GM12878 (cell line): ENCODE measurements around the gene PLAGL2. TPM values are rescaled to one million over a fixed set of nuclear protein-coding genes. Genes with fewer than 3 reads are reported as not detected.
"Not testable (repeated sequence)": the region's sequence is repeated elsewhere in the genome, so short reads cannot be mapped to it uniquely, and the experiment has no call there.

Source experiments
- ATAC-seq: fragments of 200-7000 bp; cut with Tn5 transposase; 3 replicates; pipeline ENCODE4 v1.9.1; 2020; ENCODE audit warnings: mild to moderate bottlenecking, moderate library complexity
- BruUV-seq: library from RNA; stranded (reverse); fragments of 400-500 nt; replicated peaks from 2 replicates; lab custom pipeline; 2021; lab: Mats Ljungman, UMichigan
- CTCF ChIA-PET: fragments of 300-600 bp; sonication (Branson Sonifier 250); formaldehyde crosslinking; extraction: SDS; loops from one replicate; lab custom pipeline; 2021; ENCODE audit warnings: inconsistent platforms; lab: Yijun Ruan, JAX
- POLR2A ChIA-PET: fragments of 350-600 bp; formaldehyde crosslinking; extraction: SDS; loops from one replicate; lab custom pipeline; 2021; ENCODE audit warnings: inconsistent platforms; lab: Charles Lee
- RAD21 ChIA-PET: fragments of 300-600 bp; sonication (Branson Sonifier 250); formaldehyde crosslinking; loops from one replicate; lab custom pipeline; 2023; ENCODE audit warnings: antibody characterized with exemption; ENCODE audit not compliant: unreplicated experiment; lab: Charles Lee
- SMC1A ChIA-PET: fragments of 300-600 bp; sonication (Branson Sonifier 250); formaldehyde crosslinking; loops from one replicate; lab custom pipeline; 2023; ENCODE audit not compliant: unreplicated experiment, uncharacterized antibody; lab: Charles Lee
- DNase-seq: peaks from one replicate; pipeline ENCODE4 v3.0.0-alpha.2; 2011; ENCODE audit warnings: low read depth, low spot score
- FAIRE-seq: peaks from 3 replicates; lab custom pipeline; 2011; peaks lifted over from hg19 to GRCh38; lab: Jason Lieb, UNC
- H2AFZ ChIP-seq: 2 replicates; pipeline ENCODE4 v1.6.0; 2011; ENCODE audit warnings: low read depth, low read length, control low read depth; ENCODE audit not compliant: control insufficient read depth
- H3K27ac ChIP-seq: 2 replicates; pipeline ENCODE4 v1.5.1; 2011; ENCODE audit warnings: control low read depth; ENCODE audit not compliant: control insufficient read depth, insufficient read depth
- H3K27me3 ChIP-seq, 2 experiments: replicated peaks in 1 of 2; 2 replicates each; pipeline versions ENCODE4 v1.6.0 to v1.6.1; 2011; ENCODE audit warnings: low read length in 1 of 2; ENCODE audit not compliant: control insufficient read depth in 2 of 2, insufficient read depth in 2 of 2
- H3K36me3 ChIP-seq, 2 experiments: 2 replicates each; pipeline ENCODE4 v1.5.1; 2011; ENCODE audit warnings: low read length in 1 of 2; ENCODE audit not compliant: control insufficient read depth in 2 of 2, insufficient read depth in 2 of 2
- H3K4me1 ChIP-seq: 2 replicates; pipeline ENCODE4 v1.6.1; 2011; ENCODE audit warnings: mild to moderate bottlenecking, low read length, moderate library complexity, mixed read lengths; ENCODE audit not compliant: control insufficient read depth, insufficient read depth
- H3K4me2 ChIP-seq: 2 replicates; pipeline ENCODE4 v1.6.0; 2011; ENCODE audit warnings: control low read depth; ENCODE audit not compliant: control insufficient read depth, insufficient read depth
- H3K4me3 ChIP-seq: fragments of 200-600 bp; sonication (generic); 2 replicates; pipeline ENCODE4 v1.5.1; 2016
- H3K79me2 ChIP-seq: 2 replicates; pipeline ENCODE4 v1.6.0; 2011; ENCODE audit warnings: low read length; ENCODE audit not compliant: control insufficient read depth, insufficient read depth
- H3K9ac ChIP-seq: 2 replicates; pipeline ENCODE4 v1.8.0; 2011; ENCODE audit warnings: low read length, control low read depth, mixed read lengths; ENCODE audit not compliant: control insufficient read depth, insufficient read depth
- H3K9me3 ChIP-seq: replicated peaks from 3 replicates; pipeline ENCODE4 v1.5.1; 2011; ENCODE audit warnings: mild to moderate bottlenecking, low read length; ENCODE audit not compliant: control insufficient read depth, insufficient read depth
- H4K20me1 ChIP-seq: 2 replicates; pipeline ENCODE4 v1.6.0; 2011; ENCODE audit not compliant: control insufficient read depth, insufficient read depth
- WGBS: methylation state at CpG from one replicate; pipeline ENCODE4 v1.1.6; 2016; ENCODE audit warnings: low lambda C conversion rate; ENCODE audit not compliant: insufficient replicate concordance, insufficient coverage; ENCODE audit errors: missing lambda C conversion rate; 5-methylcytosine and 5-hydroxymethylcytosine counted together
- in situ Hi-C: fragments of 300-500 bp; cut with MboI; formaldehyde crosslinking; loops from 9 replicates; pipeline ENCODE4 v1.14.3; 2018; ENCODE audit warnings: mixed read lengths
- intact Hi-C: fragments of 100-400 bp; cut with micrococcal nuclease; formaldehyde crosslinking; loops from one replicate; pipeline ENCODE4 v1.14.2; 2022; ENCODE audit not compliant: unreplicated experiment
- polyA plus RNA-seq, 11 experiments: library from polyadenylated mRNA; depleted of rRNA in 4 of 11; unstranded in 6 of 11; stranded (reverse) in 5 of 11; fragments of >200 nt; fragmentation: Nextera tagmentation in 4 of 11; fragmentation: Illumina TruSeq in 1 of 11; extraction: Ambion mirVana in 4 of 11; extraction: Trizol in 1 of 11; gene quantifications; 1 replicate in 1 of 11; 2 replicates in 10 of 11; pipeline versions ENCODE4 v1.2.1 to v1.2.3, GENCODE V29; 2011 to 2016; ENCODE audit warnings: inconsistent platforms in 2 of 11, missing spikeins in 2 of 11, low read depth in 1 of 11
- total RNA-seq, 4 experiments: library from RNA; depleted of rRNA in 3 of 4; stranded (reverse); fragments of >200 nt in 3 of 4; fragmentation: Illumina TruSeq in 1 of 4; extraction: Trizol in 1 of 4; gene quantifications; 2 replicates each; pipeline versions ENCODE4 v1.2.1 to v1.2.3, GENCODE V29; 2013 to 2021

Gene PLAGL2
- total and polyA plus RNA-seq, 10 of the 15 experiments (the other 5 are each of a cell fraction or from before 2014, with no cell fraction given): 4.4 to 32.3 (median 13.3) TPM

- H3K4me3 ChIP-seq, DNase-seq, intact Hi-C loops, BruUV-seq, H3K27me3 ChIP-seq, H3K4me2 ChIP-seq, SMC1A ChIA-PET, H2AFZ ChIP-seq, H3K9ac ChIP-seq, FAIRE-seq, H3K27ac ChIP-seq, RAD21 ChIA-PET, H3K9me3 ChIP-seq, POLR2A ChIA-PET, H3K4me1 ChIP-seq, ATAC-seq, H4K20me1 ChIP-seq, in situ Hi-C loops: not testable (repeated sequence)
- CTCF ChIA-PET: interaction anchor here (0.7 kb wide), 1 partner anchor 87 kb away, joined by 4 read pairs; no protein-coding TSS in a partner anchor
- peaks cover 15% of the 10 kb centered on the region for H3K79me2 ChIP-seq
- H3K36me3 ChIP-seq: peaks cover 26 to 54% of the 10 kb centered on the region in 2 experiments
- 95% methylated on average over 20 of the region's 20 CpGs for WGBS
Observed at GRCh38 chr20:32197136-32197535, 10.4 kb downstream of the PLAGL2 start.

GRCh38 chr20:32196613-32197012 lies 10.9 kb downstream of the PLAGL2 start:
- not testable (repeated sequence) for BruUV-seq

More at GRCh38 chr20:32196613-32197012, 10.9 kb downstream of the PLAGL2 start:
- SMC1A ChIA-PET, H3K9me3 ChIP-seq, H3K27ac ChIP-seq, H2AFZ ChIP-seq, H3K4me2 ChIP-seq, H3K9ac ChIP-seq, H3K79me2 ChIP-seq, POLR2A ChIA-PET, H4K20me1 ChIP-seq, in situ Hi-C loops, H3K4me1 ChIP-seq, DNase-seq, ATAC-seq, RAD21 ChIA-PET, CTCF ChIA-PET, H3K4me3 ChIP-seq, H3K27me3 ChIP-seq, FAIRE-seq, intact Hi-C loops: not testable (repeated sequence)
- WGBS: 92% methylated on average over 11 of the region's 11 CpGs
- H3K36me3 ChIP-seq: peaks cover 26 to 50% of the 10 kb centered on the region in 2 experiments
